Stimulated activated CD8-positive, alpha-beta memory T cell treated with anti-CD3 and anti-CD28 coated beads, Interleukin-15, amount 100 ng/mL, for 1 hour (primary cell): ENCODE measurements around the gene ZFP69B.
A peak's percentile ranks its signal among the peaks of the same experiment; 100 is the strongest.

Experiments
- DNase-seq: peaks from one replicate; pipeline ENCODE4 v3.0.0-alpha.2; 2020; ENCODE audit warnings: low read depth

ZFP69B gene

GRCh38 chr1:40449684-40450494 is at the start of gene ZFP69B:
Gene ZFP69B (plus strand): TSS chr1:40450476. CDS start chr1:40450962, 486 bp downstream.
- DNase-seq, result peak; percentile 79

GRCh38 chr1:40401473-40402201 is 48.6 kb upstream of the ZFP69B start:
- no peak for DNase-seq

DNA sequence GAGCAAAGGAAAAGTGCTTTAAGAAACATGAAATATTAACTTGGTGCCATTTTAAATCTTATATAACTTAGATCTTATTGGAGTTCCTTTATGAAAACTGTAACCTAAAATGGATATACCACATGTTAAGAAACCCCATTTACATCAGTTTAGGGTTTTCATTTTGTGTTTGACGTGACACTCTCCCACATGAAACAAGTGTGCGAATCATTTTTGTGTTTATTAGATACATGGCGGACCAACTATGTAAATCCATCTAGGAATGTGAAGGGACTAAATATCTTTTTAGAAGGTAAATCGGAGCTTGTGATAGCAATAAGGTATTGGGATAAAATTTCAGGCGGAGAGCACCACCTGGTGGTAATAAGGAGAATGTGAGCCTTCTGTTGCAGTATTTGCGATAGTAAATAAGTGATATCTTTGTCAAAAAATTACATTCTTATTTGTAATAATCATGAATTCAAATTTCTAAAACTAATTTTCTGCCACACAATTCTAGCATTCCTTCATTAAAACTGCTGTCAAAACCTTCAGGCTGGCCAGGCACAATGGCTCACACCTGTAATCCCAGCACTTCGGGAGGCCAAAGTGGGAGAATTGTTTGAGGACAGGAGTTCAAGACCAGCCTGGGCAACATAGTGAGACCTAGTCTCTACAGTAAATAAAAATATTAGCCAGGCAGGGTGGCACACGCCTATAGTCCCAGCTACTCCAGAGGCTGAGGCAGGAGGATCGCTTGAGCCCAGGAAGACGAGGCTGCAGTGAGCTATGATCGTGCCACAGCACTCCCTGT is 45.4 kb upstream of the ZFP69B start:
- DNase-seq, result no peak

DNA sequence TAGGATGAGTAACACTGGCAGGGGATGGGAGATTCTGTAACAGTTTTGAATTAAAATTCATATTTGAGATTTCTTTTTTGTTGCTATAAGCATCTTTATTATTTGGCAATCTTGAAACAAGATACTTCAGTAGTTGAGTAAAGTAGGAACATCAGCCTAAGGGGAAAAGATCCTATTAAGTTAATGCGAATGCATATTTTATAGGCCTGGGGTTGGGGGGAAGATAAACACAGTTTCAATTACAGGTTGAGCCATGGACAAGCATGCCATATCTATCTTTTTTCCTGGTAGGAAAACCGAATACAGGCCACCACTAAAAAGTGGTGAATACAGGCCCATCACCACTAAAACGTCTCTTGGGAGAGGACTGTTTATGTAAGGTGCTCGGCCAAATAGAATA is 44.5 kb upstream of the ZFP69B start:
- DNase-seq, result no peak

DNA sequence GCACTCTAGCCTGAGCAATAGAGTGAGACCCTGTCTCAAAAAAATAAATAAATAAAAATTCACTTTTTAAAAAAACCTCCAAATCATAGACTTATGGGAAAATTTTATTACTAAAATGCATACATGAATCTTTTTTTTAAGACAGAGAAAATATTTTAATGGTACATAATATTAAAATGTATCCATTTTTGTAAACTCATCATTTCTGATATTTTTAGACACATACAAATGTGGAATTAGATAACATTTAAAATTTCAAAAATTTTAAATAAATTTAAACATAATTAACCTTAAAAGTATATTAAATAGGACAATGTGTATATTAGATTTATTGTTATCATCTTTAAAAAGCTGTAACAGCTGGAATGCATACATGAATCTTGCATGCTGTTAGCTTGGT is 42.8 kb upstream of the ZFP69B start:
- no peak for DNase-seq

GRCh38 chr1:40409467-40409866 is 40.8 kb upstream of the ZFP69B start:
- DNase-seq, result no peak

DNA sequence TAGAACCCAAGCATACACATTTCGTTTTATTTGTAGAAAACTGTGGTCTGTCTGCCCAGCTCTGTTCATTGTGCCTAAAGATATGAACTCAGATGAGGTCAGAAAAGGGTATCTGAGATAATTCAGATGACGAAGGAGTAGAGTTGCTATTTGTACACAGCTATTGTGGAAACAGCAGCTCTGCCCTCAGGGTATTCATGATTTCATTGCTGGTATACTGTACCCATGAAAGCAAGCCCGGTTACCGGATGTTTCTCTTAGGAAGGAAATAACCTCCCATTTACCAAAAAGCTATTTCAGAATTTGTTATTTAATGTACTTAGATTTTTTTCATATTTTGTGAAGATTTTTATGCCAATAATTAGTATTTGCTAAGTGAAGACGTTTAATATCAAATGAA is 39.0 kb upstream of the ZFP69B start:
- DNase-seq, result no peak

GRCh38 chr1:40411843-40412242 is 38.4 kb upstream of the ZFP69B start:
- no peak for DNase-seq

GRCh38 chr1:40413527-40414252 is 36.6 kb upstream of the ZFP69B start:
- DNase-seq, result no peak

DNA sequence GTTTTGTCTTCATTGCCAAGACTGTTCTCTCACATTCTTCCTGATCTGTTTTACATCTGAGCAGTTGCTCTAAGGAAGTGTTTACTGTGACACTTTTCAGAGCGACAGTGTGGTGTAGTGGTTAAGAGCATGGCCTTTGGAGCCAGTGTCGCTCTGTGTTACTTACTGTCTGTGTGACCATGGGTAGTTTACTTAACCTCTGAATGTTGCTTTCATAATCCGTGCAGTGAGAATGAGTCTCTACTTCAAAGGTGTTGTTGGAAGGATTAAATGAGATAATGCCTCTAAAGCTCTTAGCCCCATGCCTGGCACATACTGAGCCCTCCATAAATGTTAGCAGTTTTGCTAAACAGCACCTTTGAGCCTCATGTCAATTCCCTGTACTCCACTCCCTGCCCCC is 35.9 kb upstream of the ZFP69B start:
- DNase-seq, result no peak

GRCh38 chr1:40416709-40417108 is 33.6 kb upstream of the ZFP69B start:
- no peak for DNase-seq

- DNase-seq, result no peak
Measured at GRCh38 chr1:40421431-40422384, 28.6 kb upstream of the ZFP69B start.

DNA sequence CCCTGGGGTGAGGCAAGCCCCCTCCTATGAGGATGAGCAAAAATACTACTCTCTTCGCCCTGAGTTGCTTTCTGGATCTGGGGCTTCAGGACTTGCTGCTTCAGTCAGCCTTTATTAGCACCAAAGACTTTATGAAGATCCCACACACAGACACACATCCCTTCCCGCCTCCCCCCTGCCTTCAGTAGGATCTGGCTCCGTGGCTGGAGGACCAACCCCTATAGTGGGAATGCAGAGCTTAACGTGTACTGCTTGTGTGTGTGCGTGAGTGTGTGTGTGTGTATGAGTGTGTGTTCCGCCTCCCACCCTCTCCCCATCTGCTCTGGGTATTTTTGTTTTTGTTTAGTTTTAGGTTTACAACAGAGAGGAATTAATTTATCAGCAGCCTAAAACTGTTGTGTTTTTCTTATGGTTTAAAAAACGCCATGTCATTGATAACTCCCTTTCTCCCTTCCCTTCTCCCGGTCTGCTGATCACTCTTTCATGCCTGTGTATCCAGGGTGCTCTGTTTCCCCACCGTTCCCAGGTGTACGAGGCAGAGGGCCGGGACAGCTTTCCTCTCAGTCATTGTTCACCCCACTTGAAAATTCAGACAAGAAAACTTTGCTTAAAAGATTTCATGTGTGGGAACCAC is 27.5 kb upstream of the ZFP69B start:
- no peak for DNase-seq

DNA sequence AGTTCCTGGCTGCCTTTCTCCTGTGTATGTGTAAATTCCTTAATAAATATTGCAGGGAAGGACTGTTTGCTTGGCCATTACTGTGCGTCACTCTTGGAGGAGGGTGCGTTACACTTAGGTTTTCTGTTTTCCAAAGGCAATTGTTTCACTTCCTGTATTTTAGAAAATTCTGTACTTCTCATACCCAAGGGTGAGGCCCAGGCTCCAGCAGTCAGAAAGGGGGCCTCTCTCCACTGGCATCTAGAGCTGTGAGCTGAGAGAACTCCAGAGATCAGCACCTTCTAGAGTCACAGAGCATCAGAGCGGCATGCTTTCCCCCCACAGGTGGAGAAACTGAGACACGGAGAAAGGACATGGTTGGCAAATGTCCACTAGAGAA is 27.0 kb upstream of the ZFP69B start:
- DNase-seq, result no peak

DNA sequence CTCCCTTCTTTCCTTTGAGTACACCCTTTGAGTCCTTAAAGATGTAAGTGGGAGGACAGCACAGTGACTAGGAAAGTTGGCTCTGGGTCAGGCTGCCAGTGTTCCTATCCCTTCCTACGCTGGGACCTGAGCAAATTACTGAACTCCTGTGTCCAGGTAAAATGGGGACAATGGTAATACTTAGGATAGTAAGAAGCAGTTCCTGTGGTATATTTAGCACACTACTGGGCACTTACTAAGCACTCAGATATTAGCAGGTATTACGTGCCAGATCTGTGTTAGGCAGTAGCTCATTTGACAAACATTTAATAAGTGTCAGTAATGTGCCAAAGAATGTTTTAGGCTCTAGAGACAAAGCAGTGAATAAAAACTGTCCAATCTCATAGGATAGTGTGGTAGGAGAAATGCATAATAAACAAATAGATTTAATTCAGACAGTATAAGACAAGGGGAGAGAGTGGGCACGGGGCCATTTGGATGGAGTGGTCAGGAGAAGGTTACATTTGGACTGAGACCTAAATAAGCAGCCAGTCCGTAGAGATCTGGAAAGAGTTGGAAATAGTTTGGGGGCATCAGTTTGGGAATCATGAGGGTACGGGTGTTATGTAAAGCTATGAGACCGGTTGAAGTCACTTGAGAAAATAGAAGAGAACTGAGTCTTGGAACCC is 26.2 kb upstream of the ZFP69B start:
- DNase-seq, result no peak

DNA sequence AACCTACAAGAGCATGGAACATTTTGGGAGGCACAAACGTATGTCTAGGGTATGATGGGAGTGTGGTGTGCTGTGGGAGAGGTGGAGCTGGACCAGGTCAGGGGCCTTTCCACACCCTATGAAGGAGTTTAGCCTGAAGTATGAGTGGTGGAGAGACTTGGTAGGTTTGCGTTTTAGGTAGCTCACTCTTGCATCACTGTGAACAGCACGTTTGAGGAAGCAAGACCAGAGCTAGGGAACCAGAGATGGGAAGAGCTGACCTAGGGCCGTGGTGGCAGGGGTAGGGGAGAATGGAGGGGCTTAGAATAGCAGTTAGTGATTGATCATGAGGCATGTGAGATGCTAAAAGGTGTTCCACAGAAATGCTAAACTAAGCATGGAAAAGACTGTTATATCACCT is 25.1 kb upstream of the ZFP69B start:
- DNase-seq, result no peak

- no peak for DNase-seq
Measured at GRCh38 chr1:40431385-40431784, 18.9 kb upstream of the ZFP69B start.

GRCh38 chr1:40432644-40433390 is 17.5 kb upstream of the ZFP69B start:
- no peak for DNase-seq

DNA sequence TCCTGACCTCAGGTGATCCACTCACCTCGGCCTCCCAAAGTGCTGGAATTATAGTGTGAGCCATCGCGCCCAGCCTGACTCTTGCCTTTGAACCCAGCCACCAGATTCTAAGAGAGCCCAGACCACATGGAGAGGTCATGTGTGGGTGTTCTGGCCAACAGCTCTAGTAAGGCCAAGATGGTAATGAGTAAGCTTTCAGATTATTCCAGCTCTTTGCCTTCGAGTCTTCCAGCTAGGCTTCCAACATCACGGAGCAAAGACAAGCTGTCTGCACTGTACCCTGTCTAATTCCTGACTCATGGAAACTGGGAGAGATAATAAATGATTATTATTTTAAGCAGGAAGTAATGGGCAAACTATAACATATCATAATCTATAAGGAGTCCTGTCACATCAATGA is 14.8 kb upstream of the ZFP69B start:
- DNase-seq, result no peak
